ENCODE measurements around the gene MAP4. TPM values are rescaled to one million over a fixed set of nuclear protein-coding genes. Genes with fewer than 3 reads are reported as not detected.
"Not testable (repeated sequence)": the region's sequence is repeated elsewhere in the genome, so short reads cannot be mapped to it uniquely, and the experiment has no call there.

The MAP4 gene
- total RNA-seq, 2 donors from 2014 or later: 80.6 to 89.7 TPM

- no peak overlapping the region for H3K4me3 Mint-ChIP-seq
- no peak for ATAC-seq
- no peak for DNase-seq
- H3K4me1 Mint-ChIP-seq: peaks cover 18% of the 10 kb centered on the region
- H3K9me3 ChIP-seq (ENCODE audit: control insufficient read depth, low read length, poor library complexity, severe bottlenecking): no peaks in the 10 kb centered on the region
- H3K27ac Mint-ChIP-seq: no peak overlapping the region
- peaks cover 7% of the 10 kb centered on the region for H3K36me3 Mint-ChIP-seq (ENCODE audit: low read depth)
- no peaks in the 10 kb centered on the region for H3K27me3 Mint-ChIP-seq
These were observed 121.0 kb downstream of the MAP4 start for GRCh38 chr3:47895241-47895640.

GRCh38 chr3:47892286-47893040 lies 123.8 kb downstream of the MAP4 start:
- Mint-ChIP-seq H3K4me1 (peaks cover 13% of the 10 kb centered on the region), H3K27me3 (no peaks in the 10 kb centered on the region), H3K36me3 (ENCODE audit: low read depth) (peaks cover 7% of the 10 kb centered on the region), H3K4me3 (no peak overlapping the region), H3K27ac (peak overlapping the region; percentile 68)
- no peaks in the 10 kb centered on the region for H3K9me3 ChIP-seq (ENCODE audit: control insufficient read depth, low read length, poor library complexity, severe bottlenecking)
- DNase-seq (no peak), ATAC-seq (no peak)

GRCh38 chr3:47891613-47892005 lies 124.6 kb downstream of the MAP4 start:
- Mint-ChIP-seq H3K27me3 (no peaks in the 10 kb centered on the region), H3K4me3 (no peak overlapping the region), H3K4me1 (peaks cover 16% of the 10 kb centered on the region), H3K27ac (no peak overlapping the region), H3K36me3 (ENCODE audit: low read depth) (peaks cover 9% of the 10 kb centered on the region)
- ATAC-seq (no peak), DNase-seq (no peak)
- no peaks in the 10 kb centered on the region for H3K9me3 ChIP-seq (ENCODE audit: control insufficient read depth, low read length, poor library complexity, severe bottlenecking)

GRCh38 chr3:47890828-47891612 lies 125.2 kb downstream of the MAP4 start:
- Mint-ChIP-seq H3K27ac (no peak overlapping the region), H3K4me1 (peaks cover 15% of the 10 kb centered on the region), H3K27me3 (no peaks in the 10 kb centered on the region), H3K4me3 (no peak overlapping the region), H3K36me3 (ENCODE audit: low read depth) (peaks cover 8% of the 10 kb centered on the region)
- DNase-seq: no peak
- ATAC-seq: no peak
- no peaks in the 10 kb centered on the region for H3K9me3 ChIP-seq (ENCODE audit: control insufficient read depth, low read length, poor library complexity, severe bottlenecking)

GRCh38 chr3:47890126-47890827 lies 125.9 kb downstream of the MAP4 start:
- peaks cover 13% of the 10 kb centered on the region for H3K4me1 Mint-ChIP-seq
- H3K9me3 ChIP-seq (ENCODE audit: control insufficient read depth, low read length, poor library complexity, severe bottlenecking): no peaks in the 10 kb centered on the region
- no peaks in the 10 kb centered on the region for H3K27me3 Mint-ChIP-seq
- no peak for ATAC-seq
- H3K27ac Mint-ChIP-seq: peak overlapping the region; percentile 41
- no peak overlapping the region for H3K4me3 Mint-ChIP-seq
- H3K36me3 Mint-ChIP-seq (ENCODE audit: low read depth): peaks cover 8% of the 10 kb centered on the region
- DNase-seq: no peak

GRCh38 chr3:47888986-47889757 lies 127.0 kb downstream of the MAP4 start:
- ATAC-seq: no peak
- no peaks in the 10 kb centered on the region for H3K9me3 ChIP-seq (ENCODE audit: control insufficient read depth, low read length, poor library complexity, severe bottlenecking)
- Mint-ChIP-seq H3K36me3 (ENCODE audit: low read depth) (peaks cover 10% of the 10 kb centered on the region), H3K27me3 (no peaks in the 10 kb centered on the region), H3K27ac (no peak overlapping the region), H3K4me1 (peaks cover 15% of the 10 kb centered on the region), H3K4me3 (no peak overlapping the region)
- no peak for DNase-seq

- peaks cover 10% of the 10 kb centered on the region for H3K36me3 Mint-ChIP-seq (ENCODE audit: low read depth)
- not testable (repeated sequence) for H3K27ac Mint-ChIP-seq
These were observed 128.2 kb downstream of the MAP4 start for GRCh38 chr3:47887991-47888390.

GRCh38 chr3:47885168-47885567 lies 131.0 kb downstream of the MAP4 start:
- Mint-ChIP-seq H3K27ac (peak overlapping the region; percentile 69), H3K4me3 (no peak overlapping the region)

More at GRCh38 chr3:47887991-47888390, 128.2 kb downstream of the MAP4 start:
- H3K27me3 Mint-ChIP-seq; H3K4me3 Mint-ChIP-seq; DNase-seq; H3K9me3 ChIP-seq (ENCODE audit: control insufficient read depth, low read length, poor library complexity, severe bottlenecking); ATAC-seq: not testable (repeated sequence)
- peaks cover 12% of the 10 kb centered on the region for H3K4me1 Mint-ChIP-seq

GRCh38 chr3:47884603-47885002 lies 131.6 kb downstream of the MAP4 start:
- Mint-ChIP-seq H3K27me3 (no peaks in the 10 kb centered on the region), H3K27ac (peak overlapping the region; percentile 69), H3K4me1 (peaks cover 12% of the 10 kb centered on the region), H3K4me3 (no peak overlapping the region), H3K36me3 (ENCODE audit: low read depth) (peaks cover 6% of the 10 kb centered on the region)
- H3K9me3 ChIP-seq (ENCODE audit: control insufficient read depth, low read length, poor library complexity, severe bottlenecking): no peaks in the 10 kb centered on the region
- DNase-seq (no peak), ATAC-seq (no peak)

More at GRCh38 chr3:47885168-47885567, 131.0 kb downstream of the MAP4 start:
- ATAC-seq (no peak), DNase-seq (no peak)
- H3K9me3 ChIP-seq (ENCODE audit: control insufficient read depth, low read length, poor library complexity, severe bottlenecking): no peaks in the 10 kb centered on the region
- peaks cover 6% of the 10 kb centered on the region for H3K36me3 Mint-ChIP-seq (ENCODE audit: low read depth)
- H3K4me1 Mint-ChIP-seq: peaks cover 12% of the 10 kb centered on the region
- H3K27me3 Mint-ChIP-seq: no peaks in the 10 kb centered on the region

- no peaks in the 10 kb centered on the region for H3K9me3 ChIP-seq (ENCODE audit: control insufficient read depth, low read length, poor library complexity, severe bottlenecking)
- peaks cover 18% of the 10 kb centered on the region for H3K4me1 Mint-ChIP-seq
- no peak overlapping the region for H3K4me3 Mint-ChIP-seq
- H3K36me3 Mint-ChIP-seq (ENCODE audit: low read depth): peaks cover 6% of the 10 kb centered on the region
- H3K27ac Mint-ChIP-seq: peak overlapping the region; percentile 47
- ATAC-seq: no peak
- DNase-seq: no peak
- H3K27me3 Mint-ChIP-seq: no peaks in the 10 kb centered on the region
These were observed 133.9 kb downstream of the MAP4 start for GRCh38 chr3:47882338-47882737.

- Mint-ChIP-seq H3K27ac (peak overlapping the region; percentile 71), H3K4me3 (no peak overlapping the region), H3K27me3 (no peaks in the 10 kb centered on the region), H3K36me3 (ENCODE audit: low read depth) (peaks cover 2% of the 10 kb centered on the region), H3K4me1 (peaks cover 9% of the 10 kb centered on the region)
- no peak for DNase-seq
- H3K9me3 ChIP-seq (ENCODE audit: control insufficient read depth, low read length, poor library complexity, severe bottlenecking): no peaks in the 10 kb centered on the region
- ATAC-seq: no peak
These were observed 138.5 kb downstream of the MAP4 start for GRCh38 chr3:47877719-47878118.

- no peaks in the 10 kb centered on the region for H3K9me3 ChIP-seq (ENCODE audit: control insufficient read depth, low read length, poor library complexity, severe bottlenecking)
- Mint-ChIP-seq H3K4me3 (no peak overlapping the region), H3K36me3 (ENCODE audit: low read depth) (peaks cover 2% of the 10 kb centered on the region), H3K4me1 (peaks cover 6% of the 10 kb centered on the region), H3K27me3 (no peaks in the 10 kb centered on the region), H3K27ac (peak overlapping the region; percentile 71)
- DNase-seq (no peak), ATAC-seq (no peak)
These were observed 138.9 kb downstream of the MAP4 start for GRCh38 chr3:47877290-47877689.
